HepG2 (cell line): Measurements from ENCODE around the gene CELSR2. TPM values are rescaled to one million over a fixed set of nuclear protein-coding genes. Genes with fewer than 3 reads are reported as not detected.

Source experiments
- ARID2 ChIP-seq: sonication (generic); formaldehyde crosslinking; IDR thresholded peaks from 2 replicates; pipeline ENCODE4 v1.8.1; 2022; ENCODE audit warnings: mild to moderate bottlenecking, missing genetic modification reagents, borderline replicate concordance
- GZF1 ChIP-seq: sonication (generic); formaldehyde crosslinking; IDR thresholded peaks from 2 replicates; pipeline ENCODE4 v1.5.1; 2020; ENCODE audit warnings: mild to moderate bottlenecking, missing genetic modification reagents
- HDAC2 ChIP-seq: sonication (generic); formaldehyde crosslinking; IDR thresholded peaks from 2 replicates; pipeline ENCODE4 v1.4.0; 2020; ENCODE audit warnings: missing genetic modification reagents
- HNRNPL ChIP-seq: fragments of 200-400 bp; formaldehyde crosslinking; IDR thresholded peaks from 2 replicates; pipeline ENCODE4 v1.6.1; 2017; ENCODE audit warnings: mild to moderate bottlenecking, low read depth, low read length
- NR2F2 ChIP-seq: IDR thresholded peaks from 2 replicates; pipeline ENCODE4 v1.6.1; 2012; ENCODE audit warnings: low read depth, inconsistent platforms, borderline replicate concordance
- PAF1 ChIP-seq: IDR thresholded peaks from 2 replicates; pipeline ENCODE4 v1.6.1; 2016; ENCODE audit warnings: missing genetic modification reagents, missing compliant biosample characterization
- PHF5A ChIP-seq: IDR thresholded peaks from one replicate; pipeline ENCODE4 v1.6.1; 2018; ENCODE audit warnings: low read depth, missing genetic modification reagents; ENCODE audit not compliant: unreplicated experiment
- SALL1 ChIP-seq: sonication (generic); formaldehyde crosslinking; IDR thresholded peaks from 2 replicates; pipeline ENCODE4 v1.8.0; 2022; ENCODE audit warnings: mild to moderate bottlenecking, missing genetic modification reagents
- SIN3B ChIP-seq: fragments of 150-350 bp; IDR thresholded peaks from 2 replicates; pipeline ENCODE4 v1.6.1; 2014; ENCODE audit warnings: low read length
- SNAI1 ChIP-seq: sonication (generic); formaldehyde crosslinking; IDR thresholded peaks from 2 replicates; pipeline ENCODE4 v1.5.0; 2020; ENCODE audit warnings: mild to moderate bottlenecking, missing genetic modification reagents, borderline replicate concordance
- SUZ12 ChIP-seq: fragments of 150-350 bp; IDR thresholded peaks from 2 replicates; pipeline ENCODE4 v1.6.1; 2014; ENCODE audit warnings: low read depth, low read length
- THAP8 ChIP-seq: sonication (generic); formaldehyde crosslinking; IDR thresholded peaks from 2 replicates; pipeline ENCODE4 v1.5.1; 2020; ENCODE audit warnings: missing genetic modification reagents, mild to moderate bottlenecking, borderline replicate concordance
- ZBTB20 ChIP-seq: sonication (generic); formaldehyde crosslinking; IDR thresholded peaks from 2 replicates; pipeline ENCODE4 v1.8.1; 2023; ENCODE audit warnings: missing genetic modification reagents, low read depth, mild to moderate bottlenecking, borderline replicate concordance
- ZBTB3 ChIP-seq: sonication (generic); formaldehyde crosslinking; IDR thresholded peaks from 2 replicates; pipeline ENCODE4 v1.4.0; 2020; ENCODE audit warnings: low read depth, mild to moderate bottlenecking, moderate library complexity, missing genetic modification reagents, borderline replicate concordance
- ZEB1 ChIP-seq: IDR thresholded peaks from 2 replicates; pipeline ENCODE4 v1.6.1; 2012; ENCODE audit warnings: mild to moderate bottlenecking, low read depth, inconsistent platforms; ENCODE audit not compliant: insufficient replicate concordance
- ZGPAT ChIP-seq: IDR thresholded peaks from 2 replicates; pipeline ENCODE4 v1.6.1; 2016; ENCODE audit warnings: mild to moderate bottlenecking
- ZNF138 ChIP-seq: sonication (generic); formaldehyde crosslinking; IDR thresholded peaks from 2 replicates; pipeline ENCODE4 v1.5.0; 2020; ENCODE audit warnings: mild to moderate bottlenecking, low read depth, missing genetic modification reagents
- ZNF232 ChIP-seq: sonication (generic); formaldehyde crosslinking; IDR thresholded peaks from 2 replicates; pipeline ENCODE4 v1.4.0; 2020; ENCODE audit warnings: missing genetic modification reagents, borderline replicate concordance
- ZNF331 ChIP-seq: sonication (generic); formaldehyde crosslinking; IDR thresholded peaks from 2 replicates; pipeline ENCODE4 v1.4.0; 2020; ENCODE audit warnings: missing genetic modification reagents
- ZNF460 ChIP-seq: sonication (generic); formaldehyde crosslinking; IDR thresholded peaks from 2 replicates; pipeline ENCODE4 v1.5.1; 2020; ENCODE audit warnings: missing genetic modification reagents, mild to moderate bottlenecking, borderline replicate concordance
- polyA plus RNA-seq, 8 experiments: library from polyadenylated mRNA; depleted of rRNA in 3 of 8; stranded (reverse) in 7 of 8; unstranded in 1 of 8; fragments of >200 nt; fragmentation: Illumina TruSeq in 4 of 8; extraction: Trizol in 4 of 8; gene quantifications; 2 replicates each; pipeline versions ENCODE4 v1.2.1 to v1.2.3, GENCODE V29; 2011 to 2016; ENCODE audit warnings: low read depth in 4 of 8, missing spikeins in 1 of 8, mixed read lengths in 1 of 8; ENCODE audit not compliant: insufficient read depth in 1 of 8
- total RNA-seq, 5 experiments: library from RNA; depleted of rRNA; stranded (reverse); fragments of >200 nt; fragmentation: Illumina TruSeq; extraction: Trizol; gene quantifications; 2 replicates each; pipeline ENCODE4 v1.2.3, GENCODE V29; 2016; ENCODE audit warnings: low read depth in 1 of 5
- TF ChIP-seq, protein P1 (sequence below): sonication (generic); formaldehyde crosslinking; IDR thresholded peaks from 2 replicates; pipeline ENCODE4 v1.8.1; 2023; ENCODE audit warnings: mild to moderate bottlenecking, inconsistent platforms, moderate library complexity, missing genetic modification reagents, borderline replicate concordance
- TF ChIP-seq, protein P2 (sequence below): sonication (generic); formaldehyde crosslinking; IDR thresholded peaks from 2 replicates; pipeline ENCODE4 v1.8.1; 2023; ENCODE audit warnings: mild to moderate bottlenecking, missing genetic modification reagents, borderline replicate concordance
- TF ChIP-seq, protein P3 (sequence below): IDR thresholded peaks from 2 replicates; pipeline ENCODE4 v1.4.0; 2020; ENCODE audit warnings: mild to moderate bottlenecking, missing genetic modification reagents

Gene CELSR2
- total and polyA plus RNA-seq, 2 of the 13 experiments (the other 11 are each of a cell fraction or from before 2014, with no cell fraction given), result 4.0 to 6.6 TPM

DNA sequence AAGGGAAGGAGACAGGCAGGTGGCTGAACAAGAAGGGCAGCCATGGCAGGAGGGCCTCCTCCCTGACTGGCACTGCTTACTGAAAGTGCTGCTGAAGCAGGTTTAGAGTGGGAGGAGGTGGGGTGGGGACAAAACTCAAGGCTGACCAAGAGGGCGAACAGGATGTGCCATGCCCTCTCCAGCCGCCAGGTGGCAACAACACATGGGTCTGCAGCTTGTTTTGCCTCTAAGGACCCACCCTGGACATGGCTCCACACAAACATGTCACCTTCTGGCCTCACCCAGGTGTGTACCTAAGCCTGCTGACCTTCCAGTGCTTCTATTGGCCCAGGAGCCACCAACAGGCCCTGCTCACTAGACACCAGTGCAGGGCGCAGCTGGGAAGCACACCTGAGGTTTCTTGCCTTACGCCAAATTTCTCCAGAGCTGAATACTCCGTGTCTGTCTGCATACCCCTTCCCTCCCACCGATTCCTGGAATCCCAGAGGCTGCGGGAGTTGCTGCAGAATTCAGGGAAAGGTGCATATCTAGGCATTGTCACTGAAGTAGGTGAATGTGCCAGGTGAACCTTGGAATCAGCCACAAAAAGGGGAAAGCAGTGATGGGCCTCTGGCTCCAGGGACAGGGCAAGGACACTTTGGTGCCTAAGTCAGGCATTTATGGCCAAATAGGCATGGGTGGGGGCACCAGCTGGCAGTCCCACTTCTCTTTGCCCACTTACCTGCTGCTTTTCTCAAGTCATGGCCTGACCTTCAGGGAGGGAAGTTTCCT lies 28.3 kb downstream of the CELSR2 start (continued):
- peak; percentile 80 for TF ChIP-seq ZGPAT (CRISPR knock-in tag)
- TF ChIP-seq PHF5A (CRISPR knock-in tag), result peak; percentile 58
- no peak for TF ChIP-seq ZNF232 (CRISPR knock-in tag)
- no peak for TF ChIP-seq THAP8 (CRISPR knock-in tag)
- no peak for TF ChIP-seq NR2F2
- TF ChIP-seq ZBTB20 (CRISPR knock-in tag), result no peak; the same call in 1 of the 2 replicates
- TF ChIP-seq, protein P1, sequence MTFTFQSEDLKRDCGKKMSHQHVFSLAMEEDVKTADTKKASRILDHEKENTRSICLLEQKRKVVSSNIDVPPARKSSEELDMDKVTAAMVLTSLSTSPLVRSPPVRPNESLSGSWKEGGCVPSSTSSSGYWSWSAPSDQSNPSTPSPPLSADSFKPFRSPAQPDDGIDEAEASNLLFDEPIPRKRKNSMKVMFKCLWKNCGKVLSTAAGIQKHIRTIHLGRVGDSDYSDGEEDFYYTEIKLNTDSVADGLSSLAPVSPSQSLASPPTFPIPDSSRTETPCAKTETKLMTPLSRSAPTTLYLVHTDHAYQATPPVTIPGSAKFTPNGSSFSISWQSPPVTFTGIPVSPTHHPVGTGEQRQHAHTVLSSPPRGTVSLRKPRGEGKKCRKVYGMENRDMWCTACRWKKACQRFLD (CRISPR knock-in tag), result 0 out of 2 replicates have a peak, but pooled peaks have one; percentile 44
- TF ChIP-seq HNRNPL, result 0 out of 2 replicates have a peak, but pooled peaks have one; percentile 28
- 0 out of 2 replicates have a peak, but pooled peaks have one; percentile 65 for TF ChIP-seq ARID2 (CRISPR knock-in tag)
- peak; percentile 62 for TF ChIP-seq HDAC2 (CRISPR knock-in tag)
- TF ChIP-seq, protein P2, sequence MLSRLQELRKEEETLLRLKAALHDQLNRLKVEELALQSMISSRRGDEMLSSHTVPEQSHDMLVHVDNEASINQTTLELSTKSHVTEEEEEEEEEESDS (CRISPR knock-in tag), result no peak
- TF ChIP-seq ZNF138 (CRISPR knock-in tag), result peak; percentile 45; the same call in 1 of the 2 replicates
- TF ChIP-seq ZNF460 (CRISPR knock-in tag), result no peak
- no peak for TF ChIP-seq SNAI1 (CRISPR knock-in tag)
- TF ChIP-seq GZF1, result no peak
- TF ChIP-seq PAF1 (CRISPR knock-in tag), result no peak
- TF ChIP-seq, protein P3, sequence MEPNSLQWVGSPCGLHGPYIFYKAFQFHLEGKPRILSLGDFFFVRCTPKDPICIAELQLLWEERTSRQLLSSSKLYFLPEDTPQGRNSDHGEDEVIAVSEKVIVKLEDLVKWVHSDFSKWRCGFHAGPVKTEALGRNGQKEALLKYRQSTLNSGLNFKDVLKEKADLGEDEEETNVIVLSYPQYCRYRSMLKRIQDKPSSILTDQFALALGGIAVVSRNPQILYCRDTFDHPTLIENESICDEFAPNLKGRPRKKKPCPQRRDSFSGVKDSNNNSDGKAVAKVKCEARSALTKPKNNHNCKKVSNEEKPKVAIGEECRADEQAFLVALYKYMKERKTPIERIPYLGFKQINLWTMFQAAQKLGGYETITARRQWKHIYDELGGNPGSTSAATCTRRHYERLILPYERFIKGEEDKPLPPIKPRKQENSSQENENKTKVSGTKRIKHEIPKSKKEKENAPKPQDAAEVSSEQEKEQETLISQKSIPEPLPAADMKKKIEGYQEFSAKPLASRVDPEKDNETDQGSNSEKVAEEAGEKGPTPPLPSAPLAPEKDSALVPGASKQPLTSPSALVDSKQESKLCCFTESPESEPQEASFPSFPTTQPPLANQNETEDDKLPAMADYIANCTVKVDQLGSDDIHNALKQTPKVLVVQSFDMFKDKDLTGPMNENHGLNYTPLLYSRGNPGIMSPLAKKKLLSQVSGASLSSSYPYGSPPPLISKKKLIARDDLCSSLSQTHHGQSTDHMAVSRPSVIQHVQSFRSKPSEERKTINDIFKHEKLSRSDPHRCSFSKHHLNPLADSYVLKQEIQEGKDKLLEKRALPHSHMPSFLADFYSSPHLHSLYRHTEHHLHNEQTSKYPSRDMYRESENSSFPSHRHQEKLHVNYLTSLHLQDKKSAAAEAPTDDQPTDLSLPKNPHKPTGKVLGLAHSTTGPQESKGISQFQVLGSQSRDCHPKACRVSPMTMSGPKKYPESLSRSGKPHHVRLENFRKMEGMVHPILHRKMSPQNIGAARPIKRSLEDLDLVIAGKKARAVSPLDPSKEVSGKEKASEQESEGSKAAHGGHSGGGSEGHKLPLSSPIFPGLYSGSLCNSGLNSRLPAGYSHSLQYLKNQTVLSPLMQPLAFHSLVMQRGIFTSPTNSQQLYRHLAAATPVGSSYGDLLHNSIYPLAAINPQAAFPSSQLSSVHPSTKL (CRISPR knock-in tag), result no peak; the same call in 1 of the 2 replicates
- TF ChIP-seq SIN3B, result no peak
- peak; percentile 69 for TF ChIP-seq ZEB1
- no peak for TF ChIP-seq ZBTB3 (CRISPR knock-in tag)
- peak; percentile 88 for TF ChIP-seq SALL1 (CRISPR knock-in tag)
- TF ChIP-seq SUZ12, result no peak
- TF ChIP-seq ZNF331 (CRISPR knock-in tag), result peak; percentile 78
